ENCODE measurements around the gene CCDC38.

The CCDC38 gene

GRCh38 chr12:95960241-95960640, 17.8 kb upstream of the CCDC38 start:
- DNase-seq: no peak

- peak in 1 of 5 experiments; percentile 38 for DNase-seq
These were observed 16.7 kb upstream of the CCDC38 start for GRCh38 chr12:95959107-95959506.

GRCh38 chr12:95956557-95957145, 14.2 kb upstream of the CCDC38 start:
- no peak for DNase-seq

DNA sequence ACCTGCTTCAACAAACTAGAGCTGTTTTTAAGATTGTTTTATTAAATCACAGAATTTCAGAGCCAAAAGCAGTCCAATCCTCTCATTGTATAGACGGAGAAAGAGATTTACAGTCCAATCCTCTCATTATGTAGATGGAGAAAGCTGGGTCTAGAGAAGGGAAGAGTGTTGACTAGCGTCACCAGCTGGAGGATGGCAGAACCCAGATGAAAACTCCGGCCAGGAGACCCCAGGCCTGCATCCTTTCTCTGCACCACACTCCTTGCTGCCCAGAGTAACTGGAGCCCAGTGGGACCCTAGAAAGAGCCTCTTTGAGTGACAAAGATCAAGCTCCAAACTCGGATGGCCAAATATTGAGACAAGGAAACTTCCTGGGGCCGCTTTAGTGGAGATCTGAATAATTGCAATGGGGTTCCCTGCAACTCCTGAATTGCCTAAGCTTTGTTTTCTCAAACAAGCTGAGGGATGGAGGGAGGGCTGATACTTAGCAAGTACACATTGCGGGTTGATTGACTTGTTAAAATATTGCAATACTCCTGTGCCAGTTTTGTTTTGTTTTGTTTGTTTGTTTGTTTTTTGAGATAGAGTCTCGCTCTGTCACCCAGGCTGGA, 13.2 kb upstream of the CCDC38 start:
- DNase-seq: no peak

DNA sequence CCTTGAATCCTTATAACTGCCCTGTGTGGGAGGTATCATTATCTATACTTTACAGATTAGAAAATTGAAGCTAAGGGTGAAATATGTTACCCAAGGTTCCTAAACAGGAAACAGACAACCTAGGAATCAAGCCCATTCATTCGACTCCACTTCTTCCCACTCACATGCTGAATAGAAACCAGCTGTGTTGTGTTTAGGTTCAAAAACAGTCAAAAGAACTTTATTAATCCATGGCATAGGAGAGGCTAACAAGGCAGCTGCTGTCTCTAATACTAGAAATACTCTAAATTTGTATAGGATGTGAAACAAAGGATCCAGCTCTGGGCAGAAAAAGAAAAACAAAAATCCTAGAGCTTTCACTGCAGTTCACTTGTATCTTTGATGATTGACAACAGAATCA, 10.6 kb upstream of the CCDC38 start:
- no peak for DNase-seq

- DNase-seq: no peak
These were observed 9.1 kb upstream of the CCDC38 start for GRCh38 chr12:95951515-95951914.

GRCh38 chr12:95949477-95950206, 7.2 kb upstream of the CCDC38 start:
- DNase-seq: no peak

- no peak for DNase-seq
These were observed 1.8 kb upstream of the CCDC38 start for GRCh38 chr12:95944108-95944704.

- peak; percentile 28 to 76 (median 49) for DNase-seq
These were observed 972 bp upstream of the CCDC38 start, which contains the start of gene AMDHD1 for GRCh38 chr12:95943330-95943842. Gene AMDHD1 (plus strand): TSS chr12:95943331. CDS start chr12:95943399, 68 bp downstream.

- DNase-seq: peak in 1 of 5 experiments; percentile 39
These were observed 302 bp downstream of the CCDC38 start for GRCh38 chr12:95942101-95942523.

DNA sequence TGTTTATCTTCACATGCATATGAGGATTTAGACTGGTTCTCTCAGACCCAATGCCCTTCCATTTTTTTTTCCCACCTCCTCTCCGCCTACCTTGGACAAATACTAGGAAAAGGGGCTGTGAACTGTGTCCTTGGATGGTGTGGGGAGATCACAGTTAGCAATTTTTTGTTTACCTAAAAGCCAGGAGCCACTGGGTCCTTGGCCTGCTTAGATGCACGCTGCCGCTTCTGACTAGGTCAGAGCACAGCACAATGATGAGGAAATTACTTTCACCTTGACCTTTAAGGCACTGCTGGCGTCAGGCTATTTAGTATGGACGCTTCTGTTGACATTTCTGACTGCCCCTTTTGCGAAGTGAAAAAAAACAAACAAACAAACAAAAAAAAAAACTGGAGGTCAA, 1.9 kb downstream of the CCDC38 start:
- DNase-seq: no peak

- DNase-seq: no peak
These were observed 20.2 kb downstream of the CCDC38 start for GRCh38 chr12:95922231-95922630.

GRCh38 chr12:95919110-95919509, 23.3 kb downstream of the CCDC38 start:
- no peak for DNase-seq

DNA sequence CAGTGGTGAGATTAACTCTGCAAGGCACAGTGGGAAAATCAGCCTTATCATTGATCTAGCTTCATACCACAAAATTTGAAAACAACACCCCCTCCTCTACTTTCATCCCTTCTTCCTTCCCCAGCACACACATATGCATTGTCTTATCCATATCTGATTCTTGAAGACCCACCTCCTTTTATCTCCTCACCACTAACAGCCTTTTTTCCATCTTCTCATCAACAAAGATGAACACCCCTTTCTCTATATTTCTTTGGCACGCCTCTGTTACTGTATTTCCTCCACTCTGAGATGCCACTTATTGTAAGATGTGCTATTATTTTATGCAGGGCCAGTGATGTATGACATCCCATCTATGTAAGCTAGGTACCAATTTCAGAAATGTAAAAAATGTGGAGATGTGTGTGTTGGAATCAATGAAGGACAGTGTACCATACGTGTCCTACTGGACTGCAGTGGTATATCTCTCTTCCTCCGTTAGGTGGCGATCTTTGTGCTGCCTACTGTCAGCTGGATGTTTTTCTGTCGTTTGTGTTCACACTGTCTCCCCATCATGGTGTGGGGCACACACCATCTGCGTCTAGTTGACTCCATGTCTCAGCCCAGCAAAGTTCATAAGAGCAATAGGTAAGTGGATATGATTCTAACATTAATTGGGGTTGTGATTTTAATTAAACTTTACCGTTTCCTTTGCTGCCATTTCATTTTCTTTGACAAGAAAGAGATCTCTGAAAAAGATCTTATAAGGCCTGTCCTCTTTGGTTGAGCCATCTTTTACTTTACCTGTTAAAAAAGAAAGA, 24.0 kb downstream of the CCDC38 start:
- DNase-seq: peak in 3 of 5 experiments; percentile 7 to 78 (median 28)

DNA sequence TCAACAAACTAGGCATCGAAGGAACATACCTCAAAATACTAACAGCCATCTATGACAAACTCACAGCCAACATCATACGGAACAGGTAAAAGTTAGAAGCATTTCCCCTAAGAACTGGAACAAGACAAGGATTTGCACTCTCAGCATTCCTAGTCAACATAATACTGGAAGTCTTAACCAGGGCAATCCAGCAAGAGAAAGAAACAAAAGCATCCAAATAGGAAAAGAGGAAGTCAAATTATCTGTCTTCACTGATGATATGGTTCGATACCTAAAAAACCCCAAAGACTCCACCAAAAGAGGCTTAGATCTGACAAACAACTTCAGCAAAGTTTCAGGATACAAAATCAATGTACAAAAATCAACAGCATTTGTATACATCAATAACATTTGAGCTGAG, 32.5 kb downstream of the CCDC38 start:
- no peak for DNase-seq

DNA sequence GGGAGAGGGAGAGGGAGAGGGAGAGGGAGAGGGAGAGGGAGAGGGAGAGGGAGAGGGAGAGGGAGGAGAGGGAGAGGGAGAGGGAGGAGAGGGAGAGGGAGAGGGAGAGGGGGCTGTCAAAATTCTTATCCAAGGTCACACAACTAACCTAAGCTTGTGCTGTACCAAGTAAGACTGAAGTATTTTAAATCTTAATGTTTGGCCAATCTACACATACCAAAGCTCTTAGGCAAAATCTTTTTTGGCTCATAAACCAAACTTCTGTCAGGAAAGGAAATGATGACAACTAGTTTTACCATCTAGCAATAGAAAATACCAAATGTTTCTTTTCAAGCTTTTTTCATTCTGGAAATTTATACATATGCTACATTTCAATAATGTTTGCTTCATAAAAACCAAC, 33.8 kb downstream of the CCDC38 start:
- DNase-seq: no peak

DNA sequence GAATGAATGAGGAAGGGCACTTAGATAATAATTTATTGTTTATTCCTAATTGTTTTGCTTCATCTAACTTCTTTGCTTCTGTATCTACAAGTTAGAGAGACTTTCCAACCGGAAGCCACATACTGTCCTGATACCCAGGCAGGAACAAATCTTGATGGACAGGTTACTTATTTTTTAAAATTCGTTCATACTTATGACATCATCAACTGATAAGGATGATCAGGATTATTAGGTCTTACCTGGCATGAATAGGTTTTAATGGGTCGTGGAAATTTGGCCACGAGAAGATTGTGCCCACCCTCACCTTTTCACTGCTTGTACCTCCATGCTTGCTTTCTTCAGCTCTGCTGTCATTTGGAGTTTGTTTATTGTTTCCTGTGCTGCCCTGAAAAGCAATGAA, 44.3 kb downstream of the CCDC38 start:
- DNase-seq: no peak

DNA sequence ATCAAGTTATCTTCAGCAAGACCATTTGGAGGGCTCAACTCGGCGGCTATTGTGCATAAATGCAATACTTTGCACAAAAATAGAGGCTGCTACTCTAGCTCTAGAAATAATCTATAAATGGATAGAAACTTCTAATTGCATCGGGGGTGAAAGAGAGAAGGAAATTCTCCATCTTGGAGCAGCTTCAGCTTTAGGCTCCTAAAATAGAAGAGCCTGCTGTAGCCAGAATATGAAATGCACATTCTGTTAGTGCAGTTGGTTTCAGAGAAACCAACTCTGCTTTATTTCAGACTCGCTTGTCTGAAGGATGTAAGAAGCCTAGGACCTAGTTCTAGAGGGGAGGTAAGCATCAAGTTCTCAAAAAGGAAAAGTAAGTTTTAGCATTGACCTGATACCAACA, 45.6 kb downstream of the CCDC38 start:
- no peak for DNase-seq

DNA sequence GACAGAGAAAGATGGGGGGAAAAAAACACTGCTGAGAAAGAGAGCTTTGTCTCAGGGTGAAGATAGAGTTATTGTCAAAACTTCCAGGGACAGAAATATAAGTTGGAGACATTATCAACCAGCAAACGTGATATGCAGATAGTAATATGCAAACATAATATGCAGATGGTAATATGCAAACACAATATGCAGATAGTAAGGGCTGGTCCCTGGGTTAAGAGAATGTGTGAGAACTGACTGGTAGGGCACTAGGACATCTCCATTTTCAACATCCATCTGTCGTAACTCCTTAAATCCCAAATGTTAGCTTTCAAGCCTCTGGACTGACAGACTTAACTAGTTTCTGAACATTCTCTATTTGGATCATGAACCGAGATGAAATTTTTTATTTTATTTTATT, 51.5 kb downstream of the CCDC38 start:
- no peak for DNase-seq

GRCh38 chr12:95887311-95887710, 55.1 kb downstream of the CCDC38 start:
- no peak for DNase-seq

DNA sequence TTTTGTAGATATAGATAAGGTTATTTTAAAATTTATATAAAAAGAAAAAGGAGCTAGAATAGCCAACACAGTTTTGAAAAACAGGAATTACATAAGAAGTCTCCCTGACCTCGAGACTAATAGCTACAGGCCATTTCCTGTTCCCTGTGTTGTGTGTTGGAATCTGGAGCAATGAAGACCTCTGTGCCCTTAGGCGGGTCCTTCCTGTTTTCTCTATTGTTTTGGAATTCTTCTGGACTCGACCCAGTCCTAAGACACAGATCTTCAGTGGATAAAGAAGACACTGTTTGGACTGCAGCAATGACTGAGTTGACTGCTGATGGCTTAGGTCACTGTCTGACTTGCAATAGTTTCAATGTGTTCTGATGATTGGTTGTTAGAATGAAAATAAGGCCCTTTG, 57.4 kb downstream of the CCDC38 start:
- no peak for DNase-seq

- no peak for DNase-seq
These were observed 59.5 kb downstream of the CCDC38 start for GRCh38 chr12:95882873-95883272.

DNA sequence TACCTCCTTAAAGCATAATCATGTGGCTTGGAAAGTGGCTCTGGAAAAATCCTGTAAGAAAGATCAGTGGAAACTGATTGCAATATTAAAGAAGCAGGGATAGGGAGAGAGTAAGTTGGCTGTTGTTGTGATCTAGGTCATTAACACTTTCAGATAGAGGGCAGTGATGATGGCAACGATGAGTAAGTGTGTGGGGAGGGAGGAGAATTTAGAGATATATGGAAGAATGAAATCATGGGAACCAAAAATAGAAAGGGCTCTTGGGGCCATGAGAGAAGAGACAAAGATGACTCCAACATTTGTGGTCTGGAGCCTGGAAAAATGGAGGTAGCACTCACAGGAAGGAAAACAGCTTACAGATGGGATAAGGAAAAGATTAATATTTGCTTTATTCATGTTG, 60.3 kb downstream of the CCDC38 start:
- no peak for DNase-seq
